Measurements from ENCODE around the gene CXCR3. TPM values are rescaled to one million over a fixed set of nuclear protein-coding genes. Genes with fewer than 3 reads are reported as not detected.
"Not testable (repeated sequence)": the region's sequence is repeated elsewhere in the genome, so short reads cannot be mapped to it uniquely, and the experiment has no call there.

CXCR3 gene
- polyA plus RNA-seq (2014; cell fraction: cytosol; rRNA removed), result not detected in 2 replicates
- polyA plus RNA-seq (2014; cell fraction: nucleus; rRNA removed), result not detected in 2 replicates

GRCh38 chrX:71618303-71618721, at the start of gene CXCR3:
CXCR3 (minus strand) TSS chrX:71618511; CDS start chrX:71618449, 62 bp downstream.
- no peak for DNase-seq (ENCODE audit: low spot score)

- DNase-seq (ENCODE audit: low spot score), result no peak
Observed at GRCh38 chrX:71667328-71668247, 49.3 kb upstream of the CXCR3 start, which contains the start of gene LOC101059915. LOC101059915 (plus strand) TSS chrX:71667546.

- no peak for DNase-seq (ENCODE audit: low spot score)
Observed at GRCh38 chrX:71666240-71667223, 48.2 kb upstream of the CXCR3 start.

GRCh38 chrX:71665747-71666146, 47.4 kb upstream of the CXCR3 start:
- DNase-seq (ENCODE audit: low spot score), result no peak

DNA sequence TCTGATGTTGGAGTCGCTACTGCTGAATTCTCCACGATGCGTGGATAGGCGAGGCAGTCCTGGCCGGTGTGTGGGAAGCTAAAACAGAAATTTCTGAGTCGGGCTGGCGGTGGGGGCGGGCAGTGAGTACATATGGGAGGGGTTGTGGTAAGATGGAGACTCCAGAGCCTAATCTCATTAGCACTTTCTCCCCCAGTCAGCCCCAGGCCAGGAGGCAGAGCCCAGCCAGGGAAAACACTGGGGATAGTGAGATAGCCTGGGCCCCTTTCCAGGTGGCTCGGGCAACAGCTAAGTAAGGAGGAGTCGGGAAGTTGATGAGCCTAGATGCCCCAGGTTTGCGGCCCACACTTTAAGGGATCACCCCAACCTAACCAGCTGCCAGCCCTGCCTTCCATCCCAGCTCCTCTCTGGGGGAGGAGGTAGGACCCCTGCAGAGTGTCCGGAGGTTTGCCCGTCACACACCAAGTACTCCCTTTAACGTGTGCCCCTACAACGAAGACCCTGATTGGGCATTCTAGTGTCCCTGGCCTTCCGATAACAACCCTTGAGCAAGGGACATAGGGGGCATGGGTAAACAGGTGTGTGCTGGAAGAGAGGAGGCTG, 46.7 kb upstream of the CXCR3 start:
- no peak for DNase-seq (ENCODE audit: low spot score)

DNA sequence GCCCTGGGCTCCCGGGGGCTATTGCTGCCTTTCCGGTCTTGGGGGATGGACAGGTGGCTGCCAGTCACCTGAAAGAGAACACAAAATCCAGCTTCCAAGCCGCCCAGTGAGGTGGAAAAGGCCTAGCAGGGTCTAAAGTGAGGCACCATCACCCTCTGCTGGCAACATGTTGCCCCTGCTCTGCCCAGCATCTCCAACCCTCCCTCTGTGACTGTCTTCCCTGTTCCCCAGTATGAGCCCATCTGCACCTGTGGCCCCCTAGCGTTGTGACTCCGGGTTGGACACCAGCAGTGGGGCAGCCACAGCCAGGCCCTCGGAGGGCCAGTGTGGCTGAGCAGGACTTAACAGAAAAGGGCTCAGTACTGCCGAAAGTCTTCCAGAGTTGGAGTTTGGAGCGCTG, 45.9 kb upstream of the CXCR3 start:
- peak; percentile 39 for DNase-seq (ENCODE audit: low spot score)

DNA sequence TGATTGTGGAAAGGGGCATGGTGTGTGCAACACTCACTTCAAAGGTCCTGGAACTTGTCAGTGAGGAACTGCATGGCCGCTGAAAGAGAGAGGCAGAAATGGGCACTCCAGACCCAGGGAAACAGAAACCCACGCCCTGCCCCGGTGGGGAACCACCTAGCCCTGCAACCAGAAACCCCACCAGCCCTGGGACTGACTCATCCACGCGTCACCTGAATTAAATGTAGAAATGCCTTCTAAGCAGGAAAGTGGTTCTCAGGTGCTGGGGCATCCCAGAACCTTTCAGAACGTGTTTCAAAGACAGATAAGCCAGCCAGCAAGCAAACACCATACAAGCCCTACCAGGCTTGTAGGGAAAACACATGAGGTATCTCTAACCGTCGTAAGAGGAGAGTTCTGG, 44.9 kb upstream of the CXCR3 start:
- DNase-seq (ENCODE audit: low spot score), result not testable (repeated sequence)

DNA sequence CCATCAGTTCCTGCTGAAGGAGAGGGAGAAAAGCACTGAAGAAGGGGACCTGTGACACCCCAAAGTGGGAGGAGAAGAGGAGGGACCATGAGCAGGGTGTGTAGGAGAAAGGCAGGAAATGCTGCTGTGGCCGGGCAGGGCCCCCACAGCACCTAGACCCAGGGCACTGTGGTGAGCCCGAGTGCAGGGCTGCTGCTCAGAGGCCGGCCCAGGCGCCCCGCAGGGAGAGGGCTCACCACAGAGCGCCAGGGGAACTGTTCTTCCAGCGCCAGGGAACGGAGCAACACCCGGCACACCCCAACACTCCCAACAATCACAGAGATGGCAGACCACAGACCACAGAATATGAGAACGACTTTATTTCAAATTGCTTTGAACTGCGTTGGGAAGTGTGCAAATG, 44.3 kb upstream of the CXCR3 start:
- DNase-seq (ENCODE audit: low spot score), result not testable (repeated sequence)

DNA sequence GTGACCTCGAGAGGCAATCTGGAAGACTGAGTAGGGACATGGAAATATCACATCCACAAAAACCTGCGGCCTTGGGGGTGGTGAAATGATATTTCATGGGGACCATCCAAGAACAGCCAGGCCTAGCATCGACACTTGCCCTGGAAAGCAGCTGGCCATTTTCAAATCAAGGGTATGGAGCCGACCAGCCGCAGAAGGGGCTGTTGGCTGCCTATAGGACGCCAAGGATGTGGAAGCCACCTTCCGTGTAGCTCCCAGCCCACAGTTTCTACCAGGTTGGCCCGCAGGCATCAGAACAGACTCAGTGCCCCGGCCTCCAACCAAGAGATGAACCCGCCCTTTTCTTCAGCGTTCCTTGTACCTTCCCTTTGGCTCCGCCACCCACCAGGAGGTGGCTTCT, 43.6 kb upstream of the CXCR3 start:
- DNase-seq (ENCODE audit: low spot score), result no peak

DNA sequence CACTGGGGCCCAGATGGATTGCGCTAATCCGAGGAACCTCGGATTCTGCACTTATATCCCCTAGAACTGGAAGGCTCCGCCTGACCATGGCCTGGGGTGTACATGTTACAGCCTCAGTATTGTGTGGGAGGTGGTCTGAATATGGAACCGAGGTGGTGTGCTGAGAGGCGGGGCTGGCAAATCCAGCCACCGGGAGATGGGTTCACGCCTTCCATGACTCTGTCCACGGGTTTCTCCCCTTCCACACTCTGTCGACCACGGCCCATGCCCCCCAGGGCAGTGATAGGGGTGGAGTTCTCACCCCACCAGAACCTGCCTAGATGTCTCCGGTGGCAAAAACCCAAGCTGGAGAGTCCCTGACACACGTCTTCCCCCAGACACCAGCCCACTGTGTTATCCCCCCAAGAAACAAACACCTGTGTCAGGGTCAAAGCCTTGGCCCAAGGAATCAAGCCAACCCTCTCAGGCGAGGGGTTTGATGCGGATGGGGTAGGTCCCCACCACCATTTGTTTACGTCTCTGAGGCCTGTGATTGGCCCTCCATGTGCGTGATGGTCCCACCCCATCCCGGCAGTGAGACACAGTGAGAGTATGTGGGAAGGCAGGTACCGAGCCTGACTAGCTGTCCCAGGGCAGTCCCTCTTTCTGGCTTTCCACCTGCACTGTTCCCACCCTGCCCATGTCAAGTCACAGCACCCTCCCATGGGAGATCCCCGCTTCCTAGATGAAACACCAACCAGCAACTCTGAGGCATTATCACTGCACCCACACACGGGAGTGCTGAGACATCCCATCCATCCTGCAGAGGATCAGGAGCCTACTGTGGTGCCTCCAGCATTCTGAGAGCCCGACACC, 42.5 kb upstream of the CXCR3 start:
- DNase-seq (ENCODE audit: low spot score), result no peak

DNA sequence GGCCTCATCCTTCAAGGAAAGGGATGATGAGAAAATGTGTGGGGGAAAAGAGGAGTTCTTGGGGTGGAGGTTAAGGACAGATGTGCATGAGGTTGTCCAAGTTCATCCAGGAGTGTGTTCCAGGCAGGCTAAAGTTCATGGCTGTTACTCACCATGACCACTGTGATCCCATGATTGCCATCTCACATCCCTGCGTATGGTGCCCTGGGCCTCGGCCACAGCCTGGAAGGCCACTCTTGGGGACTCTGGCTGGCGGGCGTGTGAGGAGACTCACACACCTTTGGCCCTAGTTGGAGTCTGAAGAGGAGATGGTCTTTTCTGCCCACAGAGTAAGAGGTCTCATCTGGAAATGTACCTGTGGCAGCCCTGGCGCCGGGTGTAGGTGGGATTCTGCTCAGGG, 41.6 kb upstream of the CXCR3 start:
- DNase-seq (ENCODE audit: low spot score), result no peak

DNA sequence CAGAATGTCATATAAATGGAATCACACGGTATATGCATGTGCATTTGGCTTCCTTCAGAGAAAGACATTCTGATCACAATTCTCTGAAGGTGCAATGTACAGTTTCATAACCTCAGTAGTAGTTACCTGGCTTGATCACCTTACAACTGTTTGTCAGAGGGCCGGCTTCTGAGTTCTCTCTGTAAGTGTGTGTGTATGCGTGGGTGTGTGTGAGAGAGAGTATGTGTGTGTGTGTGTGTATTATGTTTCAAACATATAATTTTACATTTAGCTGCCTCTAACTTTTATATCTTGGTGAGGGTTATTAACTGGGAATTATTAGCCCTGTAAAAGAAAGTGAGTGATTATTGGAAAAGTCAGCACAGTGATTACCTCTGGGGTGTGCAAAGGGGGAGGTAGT, 41.0 kb upstream of the CXCR3 start:
- DNase-seq (ENCODE audit: low spot score), result no peak

DNA sequence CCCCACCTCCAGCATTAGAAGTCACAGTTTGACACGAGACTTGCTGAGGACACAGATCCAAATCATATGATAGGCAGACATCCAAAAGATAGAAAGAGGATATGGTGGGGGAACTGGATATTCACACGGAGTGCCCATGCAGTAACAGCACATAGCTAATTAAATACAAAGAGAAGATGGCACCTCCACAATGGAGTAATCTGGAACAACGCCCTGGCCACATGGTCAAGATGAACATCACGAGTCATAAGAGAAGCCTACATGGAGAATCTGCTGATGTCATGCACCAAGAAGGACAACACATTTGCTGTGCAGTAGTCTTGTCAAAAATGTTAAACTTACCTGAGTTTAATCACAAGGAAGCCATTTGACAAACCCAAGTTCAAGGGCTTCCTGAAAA, 39.0 kb upstream of the CXCR3 start:
- DNase-seq (ENCODE audit: low spot score), result no peak

GRCh38 chrX:71653344-71653743, 35.0 kb upstream of the CXCR3 start:
- no peak for DNase-seq (ENCODE audit: low spot score)

DNA sequence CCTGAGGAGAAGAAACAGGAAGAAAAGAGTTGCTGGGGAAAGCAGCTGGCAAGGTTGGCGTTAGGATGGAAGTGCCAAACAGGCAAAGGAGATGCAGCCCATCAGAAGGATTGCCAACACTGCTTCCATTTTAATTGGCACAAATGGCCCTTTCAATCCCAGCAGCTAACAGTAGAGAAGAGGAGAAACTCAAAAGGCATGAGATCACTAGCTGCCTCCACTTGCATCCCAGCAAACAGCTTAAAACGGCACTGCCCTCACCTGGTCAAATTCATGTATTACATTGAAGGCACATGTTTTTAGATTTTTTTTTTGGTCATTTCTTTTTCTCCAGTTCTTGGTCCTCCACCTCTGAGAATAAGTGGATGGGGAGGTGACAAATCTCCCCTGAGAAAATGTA, 34.1 kb upstream of the CXCR3 start:
- peak; percentile 41 for DNase-seq (ENCODE audit: low spot score)

- DNase-seq (ENCODE audit: low spot score), result no peak
Observed at GRCh38 chrX:71650333-71650969, 32.1 kb upstream of the CXCR3 start.

DNA sequence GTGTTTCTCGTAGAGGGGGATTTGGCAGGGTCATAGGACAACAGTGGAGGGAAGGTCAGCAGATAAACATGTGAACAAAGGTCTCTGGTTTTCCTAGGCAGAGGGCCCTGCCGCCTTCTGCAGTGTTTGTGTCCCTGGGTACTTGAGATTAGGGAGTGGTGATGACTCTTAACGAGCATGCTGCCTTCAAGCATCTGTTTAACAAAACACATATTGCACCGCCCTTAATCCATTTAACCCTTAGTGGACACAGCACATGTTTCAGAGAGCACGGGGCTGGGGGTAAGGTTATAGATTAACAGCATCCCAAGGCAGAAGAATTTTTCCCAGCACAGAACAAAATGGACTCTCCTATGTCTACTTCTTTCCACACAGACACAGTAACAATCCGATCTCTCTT, 26.1 kb upstream of the CXCR3 start:
- DNase-seq (ENCODE audit: low spot score), result not testable (repeated sequence)

DNA sequence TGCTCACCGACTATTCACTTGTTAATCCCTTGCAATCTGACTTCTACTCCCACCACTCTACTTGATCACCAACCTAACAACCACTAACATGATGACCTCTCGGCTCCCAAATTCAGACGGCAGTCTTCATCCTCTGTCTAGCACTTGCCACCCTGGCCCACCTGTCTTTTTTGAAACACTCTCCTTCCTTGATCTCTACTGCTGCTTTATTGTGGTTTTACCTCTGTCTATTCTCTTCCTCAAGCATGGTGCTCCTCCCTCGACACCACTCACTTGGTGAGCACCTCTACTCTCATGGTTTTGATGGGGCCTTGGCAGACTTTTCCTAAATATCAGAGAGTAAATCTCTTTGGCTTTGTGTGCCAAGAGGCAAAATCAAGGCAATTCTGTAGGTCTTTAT, 21.7 kb upstream of the CXCR3 start:
- DNase-seq (ENCODE audit: low spot score), result no peak

DNA sequence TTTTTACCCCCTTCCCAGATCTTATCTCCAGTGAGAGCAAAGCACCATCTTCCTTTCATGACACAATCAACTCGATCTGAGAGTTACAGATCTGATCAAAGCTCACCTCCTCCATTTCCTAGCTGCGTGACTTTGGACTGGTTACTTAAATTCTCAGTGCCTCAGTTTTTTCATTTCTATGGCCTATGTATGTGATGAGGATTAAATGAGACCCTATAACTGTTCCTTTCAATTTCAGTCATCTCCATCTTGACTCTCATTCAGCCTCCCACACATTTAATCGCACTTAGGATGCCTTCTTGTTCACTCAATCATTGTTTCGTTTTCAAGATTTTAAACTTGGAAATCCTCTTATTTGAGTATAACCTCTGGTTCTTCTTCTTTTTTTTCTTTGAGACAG, 20.1 kb upstream of the CXCR3 start:
- DNase-seq (ENCODE audit: low spot score), result no peak

GRCh38 chrX:71637848-71638247, 19.5 kb upstream of the CXCR3 start:
- DNase-seq (ENCODE audit: low spot score), result no peak
